Esophagus muscularis mucosa (tissue), 3 donors: ENCODE data around the gene DCP1B.

Experiments used
- POLR2A ChIP-seq: fragments of 450-650 bp; IDR thresholded peaks from one replicate; pipeline ENCODE4 v1.6.1; 2017; ENCODE audit warnings: antibody characterized with exemption, moderate library complexity, mild to moderate bottlenecking, low read depth
- POLR2AphosphoS5 ChIP-seq, 2 donors: sonication (generic); formaldehyde crosslinking; IDR thresholded peaks; one replicate each; pipeline ENCODE4 v1.6.1; 2017; ENCODE audit warnings: antibody characterized with exemption in 2 of 2
- TF ChIP-seq, protein P1 (sequence below), 3 experiments: fragments of 200-600 bp in 2 of 3; fragments of 450-650 bp in 1 of 3; sonication (generic) in 2 of 3; IDR thresholded peaks; one replicate each; pipeline ENCODE4 v1.5.1; 2017 to 2019; ENCODE audit warnings: antibody characterized with exemption in 3 of 3, mild to moderate bottlenecking in 2 of 3, moderate library complexity in 1 of 3

DNA sequence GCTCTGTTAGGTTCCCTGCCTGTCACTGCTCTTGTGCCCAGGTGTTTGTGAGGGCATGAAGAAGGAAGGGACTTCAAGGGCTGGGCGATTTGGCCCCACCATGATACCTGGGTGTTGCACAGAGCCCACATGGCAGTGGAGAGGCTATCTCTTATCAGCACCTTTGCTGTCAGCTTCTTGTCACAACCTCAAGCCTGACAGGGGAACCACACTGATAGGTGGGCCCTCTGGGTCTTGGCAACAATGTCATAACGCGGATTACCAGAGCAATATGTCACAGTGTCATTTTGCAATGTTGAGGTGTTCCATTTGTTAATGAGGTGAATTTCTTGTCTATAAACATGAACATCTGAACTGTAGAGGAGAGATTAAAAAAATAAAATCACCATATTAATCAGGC is 25.6 kb upstream of the DCP1B start:
- TF ChIP-seq POLR2A, result no peak
- TF ChIP-seq, protein P1, sequence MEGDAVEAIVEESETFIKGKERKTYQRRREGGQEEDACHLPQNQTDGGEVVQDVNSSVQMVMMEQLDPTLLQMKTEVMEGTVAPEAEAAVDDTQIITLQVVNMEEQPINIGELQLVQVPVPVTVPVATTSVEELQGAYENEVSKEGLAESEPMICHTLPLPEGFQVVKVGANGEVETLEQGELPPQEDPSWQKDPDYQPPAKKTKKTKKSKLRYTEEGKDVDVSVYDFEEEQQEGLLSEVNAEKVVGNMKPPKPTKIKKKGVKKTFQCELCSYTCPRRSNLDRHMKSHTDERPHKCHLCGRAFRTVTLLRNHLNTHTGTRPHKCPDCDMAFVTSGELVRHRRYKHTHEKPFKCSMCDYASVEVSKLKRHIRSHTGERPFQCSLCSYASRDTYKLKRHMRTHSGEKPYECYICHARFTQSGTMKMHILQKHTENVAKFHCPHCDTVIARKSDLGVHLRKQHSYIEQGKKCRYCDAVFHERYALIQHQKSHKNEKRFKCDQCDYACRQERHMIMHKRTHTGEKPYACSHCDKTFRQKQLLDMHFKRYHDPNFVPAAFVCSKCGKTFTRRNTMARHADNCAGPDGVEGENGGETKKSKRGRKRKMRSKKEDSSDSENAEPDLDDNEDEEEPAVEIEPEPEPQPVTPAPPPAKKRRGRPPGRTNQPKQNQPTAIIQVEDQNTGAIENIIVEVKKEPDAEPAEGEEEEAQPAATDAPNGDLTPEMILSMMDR (IDR thresholded peaks at IDR 0.05), result no peak
- no peak for TF ChIP-seq POLR2AphosphoS5 (IDR thresholded peaks at IDR 0.05)
